Measurements from ENCODE around the gene IL31RA. TPM values are rescaled to one million over a fixed set of nuclear protein-coding genes. Genes with fewer than 3 reads are reported as not detected.

The IL31RA gene
- polyA plus RNA-seq, 2 of the 4 experiments (the other 2 are of a cell fraction): 0.94 to 2.0 TPM

- no peak for TF ChIP-seq HMGXB4 (CRISPR knock-in tag; IDR thresholded peaks at IDR 0.05; ENCODE audit: borderline replicate concordance)
- ChIA-PET POLR2A (no interaction called here), CTCF (interaction anchor here (0.7 kb wide), 1 partner anchor 911 kb away, joined by 3 read pairs; no protein-coding TSS in a partner anchor)
- ATAC-seq (0 out of 6 replicates have a peak, but pooled peaks of 1 of the 2 experiments have one; percentile 12), DNase-seq (ENCODE audit: low read depth in 1 of 2, low spot score in 1 of 2) (no peak), FAIRE-seq (no peak)
- no peak overlapping the region for H3K4me2 ChIP-seq
- H3K9me3 ChIP-seq: no peaks in the 10 kb centered on the region
- WGBS (ENCODE audit: missing lambda C conversion rate): 74% methylated on average over 12 of the region's 12 CpGs
- peaks cover 45% of the 10 kb centered on the region for H3K4me1 ChIP-seq
- peak overlapping the region; percentile 63 to 82 for H3K27ac ChIP-seq
- H3K4me3 ChIP-seq: no peak overlapping the region
Observed at GRCh38 chr5:55927861-55928655, 76.9 kb downstream of the IL31RA start.

- Histone ChIP-seq H3K4me3 (no peak overlapping the region), H3K27ac (peak overlapping the region; percentile 87 to 93; a peak in 5 of 6 replicates), H3K4me1 (peaks cover 57% of the 10 kb centered on the region), H3K9me3 (no peaks in the 10 kb centered on the region), H3K4me2 (no peak overlapping the region)
- DNase-seq (ENCODE audit: low read depth in 1 of 2, low spot score in 1 of 2) (no peak), FAIRE-seq (no peak), ATAC-seq (no peak)
- WGBS (ENCODE audit: missing lambda C conversion rate): 83% methylated on average over 12 of the region's 12 CpGs
- CTCF ChIA-PET: interaction anchor here (0.7 to 1.0 kb wide), 3 partner anchors 173 to 910 kb away, joined by 3 to 4 read pairs (median 3); no protein-coding TSS in a partner anchor
- POLR2A ChIA-PET: no interaction called here
- TF ChIP-seq JUN (IDR thresholded peaks at IDR 0.05): no peak
- no peak for TF ChIP-seq HES2 (IDR thresholded peaks at IDR 0.05)
- TF ChIP-seq FOSL2 (IDR thresholded peaks at IDR 0.05): no peak
- TF ChIP-seq FOSL2 (CRISPR knock-in tag; IDR thresholded peaks at IDR 0.05): no peak
- TF ChIP-seq ELK1 (IDR thresholded peaks at IDR 0.05; ENCODE audit: low read depth, low read length): no peak
- no peak for TF ChIP-seq HOXB5 (CRISPR knock-in tag; IDR thresholded peaks at IDR 0.05)
- no peak for TF ChIP-seq ZC3H11A (IDR thresholded peaks at IDR 0.05)
- TF ChIP-seq CEBPB (IDR thresholded peaks at IDR 0.05): no peak
- TF ChIP-seq POLR2AphosphoS2 (conservative IDR thresholded peaks at IDR 0.05; ENCODE audit: low read length): no peak
- TF ChIP-seq NR3C1 (IDR thresholded peaks at IDR 0.05): no peak
- TF ChIP-seq ZSCAN20 (CRISPR knock-in tag; IDR thresholded peaks at IDR 0.05): no peak
- no peak for TF ChIP-seq FOSB (CRISPR knock-in tag; IDR thresholded peaks at IDR 0.05)
- TF ChIP-seq CTCF (IDR thresholded peaks at IDR 0.05): no peak
- no peak for TF ChIP-seq RARB (CRISPR knock-in tag; IDR thresholded peaks at IDR 0.05)
- TF ChIP-seq ZNF302 (CRISPR knock-in tag; IDR thresholded peaks at IDR 0.05): no peak
- no peak for TF ChIP-seq E2F6 (IDR thresholded peaks at IDR 0.05; ENCODE audit: borderline replicate concordance, low read depth)
- no peak for TF ChIP-seq EHMT2 (IDR thresholded peaks at IDR 0.05; ENCODE audit: low read depth)
- TF ChIP-seq PHF8 (IDR thresholded peaks at IDR 0.05; ENCODE audit: borderline replicate concordance, low read depth): no peak
- no peak for TF ChIP-seq RNF2 (IDR thresholded peaks at IDR 0.05; ENCODE audit: borderline replicate concordance, low read depth)
Observed at GRCh38 chr5:55929020-55929799, 78.1 kb downstream of the IL31RA start.

Measured in A549 (cell line).